HepG2 (cell line): ENCODE results near the gene EIF3B. TPM values are rescaled to one million over a fixed set of nuclear protein-coding genes. Genes with fewer than 3 reads are reported as not detected.

ENCODE experiments used
- AGO1 ChIP-seq: fragments of 200-400 bp; formaldehyde crosslinking; IDR thresholded peaks from 2 replicates; pipeline ENCODE4 v1.6.1; 2017; ENCODE audit warnings: mild to moderate bottlenecking, low read depth, low read length, moderate library complexity; ENCODE audit not compliant: poor library complexity, severe bottlenecking
- CERS6 ChIP-seq: sonication (generic); formaldehyde crosslinking; IDR thresholded peaks from 2 replicates; pipeline ENCODE4 v1.5.0; 2020; ENCODE audit warnings: missing genetic modification reagents
- ELF3 ChIP-seq: IDR thresholded peaks from 2 replicates; pipeline ENCODE4 v1.6.1; 2016; ENCODE audit warnings: missing genetic modification reagents, missing compliant biosample characterization
- FOXC1 ChIP-seq: sonication (generic); formaldehyde crosslinking; IDR thresholded peaks from 2 replicates; pipeline ENCODE4 v1.8.0; 2022; ENCODE audit warnings: mild to moderate bottlenecking, missing genetic modification reagents, borderline replicate concordance
- SIN3B ChIP-seq: fragments of 150-350 bp; IDR thresholded peaks from 2 replicates; pipeline ENCODE4 v1.6.1; 2014; ENCODE audit warnings: low read length
- SMAD9 ChIP-seq: sonication (generic); formaldehyde crosslinking; IDR thresholded peaks from 2 replicates; pipeline ENCODE4 v1.5.1; 2020; ENCODE audit warnings: mild to moderate bottlenecking, missing genetic modification reagents
- SOX13 ChIP-seq, 3 experiments: fragments of 450-650 bp in 1 of 3; sonication (generic) in 1 of 3; formaldehyde crosslinking in 1 of 3; IDR thresholded peaks in 2 of 3; conservative IDR thresholded peaks in 1 of 3; 2 replicates each; pipeline versions ENCODE4 v1.5.0 to v1.6.1; 2016 to 2020; ENCODE audit warnings: antibody characterized with exemption in 1 of 3, mild to moderate bottlenecking in 1 of 3, missing compliant biosample characterization in 1 of 3, missing genetic modification reagents in 1 of 3, moderate library complexity in 1 of 3
- TEF ChIP-seq: sonication (generic); formaldehyde crosslinking; IDR thresholded peaks from 2 replicates; pipeline ENCODE4 v1.5.0; 2020; ENCODE audit warnings: missing genetic modification reagents
- TGIF2 ChIP-seq: IDR thresholded peaks from 2 replicates; pipeline ENCODE4 v1.6.1; 2016; ENCODE audit warnings: control low read depth, missing compliant biosample characterization
- TMF1 ChIP-seq: sonication (generic); formaldehyde crosslinking; IDR thresholded peaks from 2 replicates; pipeline ENCODE4 v1.8.1; 2022; ENCODE audit warnings: low read depth, missing genetic modification reagents
- U2AF2 ChIP-seq: fragments of 200-400 bp; formaldehyde crosslinking; IDR thresholded peaks from 2 replicates; pipeline ENCODE4 v1.6.1; 2017; ENCODE audit warnings: low read depth, mild to moderate bottlenecking, low read length
- ZBTB21 ChIP-seq: sonication (generic); formaldehyde crosslinking; IDR thresholded peaks from 2 replicates; pipeline ENCODE4 v1.4.0; 2020; ENCODE audit warnings: missing genetic modification reagents
- ZNF256 ChIP-seq: sonication (generic); formaldehyde crosslinking; conservative IDR thresholded peaks from 2 replicates; pipeline ENCODE4 v1.4.0; 2020; ENCODE audit warnings: missing genetic modification reagents
- ZNF451 ChIP-seq: sonication (generic); formaldehyde crosslinking; IDR thresholded peaks from 2 replicates; pipeline ENCODE4 v1.5.0; 2020; ENCODE audit warnings: mild to moderate bottlenecking, missing genetic modification reagents
- ZNF496 ChIP-seq: sonication (generic); formaldehyde crosslinking; IDR thresholded peaks from 2 replicates; pipeline ENCODE4 v1.8.1; 2023; ENCODE audit warnings: mild to moderate bottlenecking, moderate library complexity, missing genetic modification reagents; ENCODE audit not compliant: insufficient replicate concordance
- ZNF546 ChIP-seq: sonication (generic); formaldehyde crosslinking; conservative IDR thresholded peaks from 2 replicates; pipeline ENCODE4 v1.8.1; 2023; ENCODE audit warnings: mild to moderate bottlenecking, missing genetic modification reagents
- ZNF567 ChIP-seq: sonication (generic); formaldehyde crosslinking; IDR thresholded peaks from 2 replicates; pipeline ENCODE4 v1.8.1; 2023; ENCODE audit warnings: mild to moderate bottlenecking, missing genetic modification reagents, borderline replicate concordance
- ZNF598 ChIP-seq: sonication (generic); formaldehyde crosslinking; IDR thresholded peaks from 2 replicates; pipeline ENCODE4 v1.5.1; 2020; ENCODE audit warnings: mild to moderate bottlenecking, missing genetic modification reagents, borderline replicate concordance
- ZNF792 ChIP-seq: IDR thresholded peaks from 2 replicates; pipeline ENCODE4 v1.6.1; 2016
- polyA plus RNA-seq, 8 experiments: library from polyadenylated mRNA; depleted of rRNA in 3 of 8; stranded (reverse) in 7 of 8; unstranded in 1 of 8; fragments of >200 nt; fragmentation: Illumina TruSeq in 4 of 8; extraction: Trizol in 4 of 8; gene quantifications; 2 replicates each; pipeline versions ENCODE4 v1.2.1 to v1.2.3, GENCODE V29; 2011 to 2016; ENCODE audit warnings: low read depth in 4 of 8, missing spikeins in 1 of 8, mixed read lengths in 1 of 8; ENCODE audit not compliant: insufficient read depth in 1 of 8
- total RNA-seq, 5 experiments: library from RNA; depleted of rRNA; stranded (reverse); fragments of >200 nt; fragmentation: Illumina TruSeq; extraction: Trizol; gene quantifications; 2 replicates each; pipeline ENCODE4 v1.2.3, GENCODE V29; 2016; ENCODE audit warnings: low read depth in 1 of 5
- TF ChIP-seq, protein P1 (sequence below), 2 experiments: sonication (generic) in 1 of 2; formaldehyde crosslinking in 1 of 2; IDR thresholded peaks; 2 replicates each; pipeline versions ENCODE4 v1.6.1 to v1.9.0; 2014 to 2022; ENCODE audit warnings: antibody characterized with exemption in 1 of 2, borderline replicate concordance in 1 of 2, inconsistent platforms in 1 of 2, low read depth in 1 of 2, missing genetic modification reagents in 1 of 2
- TF ChIP-seq, protein P2 (sequence below): sonication (generic); formaldehyde crosslinking; IDR thresholded peaks from 2 replicates; pipeline ENCODE4 v1.5.0; 2020; ENCODE audit warnings: missing genetic modification reagents

EIF3B gene
- total and polyA plus RNA-seq, 2 of the 13 experiments (the other 11 are each of a cell fraction or from before 2014, with no cell fraction given), result 92.2 to 241 TPM

GRCh38 chr7:2353936-2354185 lies 766 bp upstream of the EIF3B start (continued):
- no peak for TF ChIP-seq ZNF496 (CRISPR knock-in tag)
- TF ChIP-seq ZNF792 (CRISPR knock-in tag), result peak; percentile 91
- 0 out of 2 replicates have a peak, but pooled peaks have one; percentile 47 for TF ChIP-seq ZNF546 (CRISPR knock-in tag)
- peak; percentile 50; the same call in 1 of the 2 replicates for TF ChIP-seq ELF3 (CRISPR knock-in tag)
- 0 out of 2 replicates have a peak, but pooled peaks have one; percentile 46 for TF ChIP-seq FOXC1 (CRISPR knock-in tag)
- TF ChIP-seq CERS6 (CRISPR knock-in tag), result peak; percentile 86; the same call in 1 of the 2 replicates
- no peak for TF ChIP-seq AGO1
- TF ChIP-seq ZNF567, result no peak
- TF ChIP-seq U2AF2, result no peak
- TF ChIP-seq TGIF2, result peak; percentile 87
- TF ChIP-seq SIN3B, result no peak
- TF ChIP-seq, protein P1, sequence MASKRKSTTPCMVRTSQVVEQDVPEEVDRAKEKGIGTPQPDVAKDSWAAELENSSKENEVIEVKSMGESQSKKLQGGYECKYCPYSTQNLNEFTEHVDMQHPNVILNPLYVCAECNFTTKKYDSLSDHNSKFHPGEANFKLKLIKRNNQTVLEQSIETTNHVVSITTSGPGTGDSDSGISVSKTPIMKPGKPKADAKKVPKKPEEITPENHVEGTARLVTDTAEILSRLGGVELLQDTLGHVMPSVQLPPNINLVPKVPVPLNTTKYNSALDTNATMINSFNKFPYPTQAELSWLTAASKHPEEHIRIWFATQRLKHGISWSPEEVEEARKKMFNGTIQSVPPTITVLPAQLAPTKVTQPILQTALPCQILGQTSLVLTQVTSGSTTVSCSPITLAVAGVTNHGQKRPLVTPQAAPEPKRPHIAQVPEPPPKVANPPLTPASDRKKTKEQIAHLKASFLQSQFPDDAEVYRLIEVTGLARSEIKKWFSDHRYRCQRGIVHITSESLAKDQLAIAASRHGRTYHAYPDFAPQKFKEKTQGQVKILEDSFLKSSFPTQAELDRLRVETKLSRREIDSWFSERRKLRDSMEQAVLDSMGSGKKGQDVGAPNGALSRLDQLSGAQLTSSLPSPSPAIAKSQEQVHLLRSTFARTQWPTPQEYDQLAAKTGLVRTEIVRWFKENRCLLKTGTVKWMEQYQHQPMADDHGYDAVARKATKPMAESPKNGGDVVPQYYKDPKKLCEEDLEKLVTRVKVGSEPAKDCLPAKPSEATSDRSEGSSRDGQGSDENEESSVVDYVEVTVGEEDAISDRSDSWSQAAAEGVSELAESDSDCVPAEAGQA (IDR thresholded peaks at IDR 0.05; ENCODE audit: low read depth), result no peak
- TF ChIP-seq, protein P1 (CRISPR knock-in tag; IDR thresholded peaks at IDR 0.05; ENCODE audit: borderline replicate concordance), result peak; percentile 95
- no peak for TF ChIP-seq SMAD9 (CRISPR knock-in tag)
- TF ChIP-seq, protein P2, sequence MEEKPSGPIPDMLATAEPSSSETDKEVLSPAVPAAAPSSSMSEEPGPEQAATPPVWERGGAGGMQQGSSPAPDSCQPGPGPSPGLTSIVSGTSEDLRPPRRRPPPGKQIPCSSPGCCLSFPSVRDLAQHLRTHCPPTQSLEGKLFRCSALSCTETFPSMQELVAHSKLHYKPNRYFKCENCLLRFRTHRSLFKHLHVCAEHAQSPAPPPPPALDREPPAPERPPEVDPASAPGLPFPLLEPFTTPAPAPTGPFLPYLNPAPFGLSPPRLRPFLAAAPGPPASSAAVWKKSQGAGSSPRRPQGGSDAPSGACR (CRISPR knock-in tag), result no peak
- TF ChIP-seq TEF (CRISPR knock-in tag), result peak; percentile 53; the same call in 1 of the 2 replicates
- peak; percentile 89; the same call in 1 of the 2 replicates for TF ChIP-seq TMF1 (CRISPR knock-in tag)
- peak; percentile 33; the same call in 1 of the 2 replicates for TF ChIP-seq ZNF598 (CRISPR knock-in tag)
- no peak for TF ChIP-seq SOX13 (IDR thresholded peaks at IDR 0.05)
- no peak; a peak in 1 of 4 replicates for TF ChIP-seq SOX13 (CRISPR knock-in tag; conservative IDR thresholded peaks at IDR 0.05 in 1 of 2, IDR thresholded peaks at IDR 0.05 in 1 of 2)
- TF ChIP-seq ZNF451 (CRISPR knock-in tag), result peak; percentile 66; the same call in 1 of the 2 replicates
- 0 out of 2 replicates have a peak, but pooled peaks have one; percentile 17 for TF ChIP-seq ZBTB21 (CRISPR knock-in tag)
- peak; percentile 61; the same call in 1 of the 2 replicates for TF ChIP-seq ZNF256
